Panc1 (cell line): ENCODE data around the gene MUC5B.
"Not testable (repeated sequence)": the region's sequence is repeated elsewhere in the genome, so short reads cannot be mapped to it uniquely, and the experiment has no call there.

Experiments used
- CTCF ChIP-seq: fragments of 450-650 bp; IDR thresholded peaks from 2 replicates; pipeline ENCODE4 v1.5.1; 2017; ENCODE audit warnings: mild to moderate bottlenecking
- POLR2AphosphoS5 ChIP-seq: IDR thresholded peaks from 2 replicates; pipeline ENCODE4 v1.6.1; 2012; ENCODE audit warnings: mild to moderate bottlenecking, low read depth, low read length, moderate library complexity
- REST ChIP-seq, 2 experiments: IDR thresholded peaks; 2 replicates each; pipeline ENCODE4 v1.6.1; 2011 to 2012; ENCODE audit warnings: low read depth in 2 of 2, control low read depth in 1 of 2, low read length in 1 of 2, mild to moderate bottlenecking in 1 of 2, moderate library complexity in 1 of 2; ENCODE audit not compliant: insufficient read depth in 1 of 2

GRCh38 chr11:1265480-1265879 lies 42.6 kb downstream of the MUC5B start:
- not testable (repeated sequence) for TF ChIP-seq CTCF; POLR2AphosphoS5; REST (IDR thresholded peaks at IDR 0.05; ENCODE audit: insufficient read depth in 1 of 2, low read depth in 2 of 2, low read length in 1 of 2)
